ENCODE measurements around the gene UBTF. TPM values are rescaled to one million over a fixed set of nuclear protein-coding genes. Genes with fewer than 3 reads are reported as not detected.
"Not testable (repeated sequence)": the region's sequence is repeated elsewhere in the genome, so short reads cannot be mapped to it uniquely, and the experiment has no call there.

Gene UBTF
- total RNA-seq, 2 experiments from 2014 or later = 148 to 158 TPM

GRCh38 chr17:44241106-44241624, 21.7 kb upstream of the UBTF start:
- Histone ChIP-seq H3K4me3 (ENCODE audit: low read length) (no peak overlapping the region), H3K9me3 (ENCODE audit: control insufficient read depth in 1 of 2, insufficient read depth in 1 of 2, low read length in 2 of 2) (no peaks in the 10 kb centered on the region), H3K4me1 (ENCODE audit: insufficient read depth, low read length) (peaks cover 8% of the 10 kb centered on the region), H3K36me3 (ENCODE audit: insufficient read depth, low read length) (no peaks in the 10 kb centered on the region), H3K27me3 (ENCODE audit: control insufficient read depth in 1 of 2, insufficient read depth in 2 of 2, low read length in 2 of 2) (no peaks in the 10 kb centered on the region), H3K27ac (ENCODE audit: low read depth in 1 of 2, low read length in 2 of 2) (no peak overlapping the region)
- CTCF ChIA-PET = no interaction called here
- peaks cover 14% of the 10 kb centered on the region for H3K4me1 Mint-ChIP-seq (ENCODE audit: low read depth)
- DNase-seq = no peak
- POLR2A ChIA-PET = interaction anchor here (1.5 kb wide), 1 partner anchor 20 kb away, joined by 5 read pairs; no protein-coding TSS in a partner anchor
- intact Hi-C loops (cut with DNase I, micrococcal nuclease) = no loop called here
- peaks cover 4% of the 10 kb centered on the region for H3K27me3 Mint-ChIP-seq
- H3K9me3 Mint-ChIP-seq = no peaks in the 10 kb centered on the region
- H3K4me3 Mint-ChIP-seq = no peak overlapping the region
- TF ChIP-seq, protein P1, sequence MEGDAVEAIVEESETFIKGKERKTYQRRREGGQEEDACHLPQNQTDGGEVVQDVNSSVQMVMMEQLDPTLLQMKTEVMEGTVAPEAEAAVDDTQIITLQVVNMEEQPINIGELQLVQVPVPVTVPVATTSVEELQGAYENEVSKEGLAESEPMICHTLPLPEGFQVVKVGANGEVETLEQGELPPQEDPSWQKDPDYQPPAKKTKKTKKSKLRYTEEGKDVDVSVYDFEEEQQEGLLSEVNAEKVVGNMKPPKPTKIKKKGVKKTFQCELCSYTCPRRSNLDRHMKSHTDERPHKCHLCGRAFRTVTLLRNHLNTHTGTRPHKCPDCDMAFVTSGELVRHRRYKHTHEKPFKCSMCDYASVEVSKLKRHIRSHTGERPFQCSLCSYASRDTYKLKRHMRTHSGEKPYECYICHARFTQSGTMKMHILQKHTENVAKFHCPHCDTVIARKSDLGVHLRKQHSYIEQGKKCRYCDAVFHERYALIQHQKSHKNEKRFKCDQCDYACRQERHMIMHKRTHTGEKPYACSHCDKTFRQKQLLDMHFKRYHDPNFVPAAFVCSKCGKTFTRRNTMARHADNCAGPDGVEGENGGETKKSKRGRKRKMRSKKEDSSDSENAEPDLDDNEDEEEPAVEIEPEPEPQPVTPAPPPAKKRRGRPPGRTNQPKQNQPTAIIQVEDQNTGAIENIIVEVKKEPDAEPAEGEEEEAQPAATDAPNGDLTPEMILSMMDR (IDR thresholded peaks at IDR 0.05) = no peak
- no peaks in the 10 kb centered on the region for H3K36me3 Mint-ChIP-seq (ENCODE audit: low read depth)
- no peak for ATAC-seq (ENCODE audit: poor library complexity)
- no peak overlapping the region for H3K27ac Mint-ChIP-seq

DNA sequence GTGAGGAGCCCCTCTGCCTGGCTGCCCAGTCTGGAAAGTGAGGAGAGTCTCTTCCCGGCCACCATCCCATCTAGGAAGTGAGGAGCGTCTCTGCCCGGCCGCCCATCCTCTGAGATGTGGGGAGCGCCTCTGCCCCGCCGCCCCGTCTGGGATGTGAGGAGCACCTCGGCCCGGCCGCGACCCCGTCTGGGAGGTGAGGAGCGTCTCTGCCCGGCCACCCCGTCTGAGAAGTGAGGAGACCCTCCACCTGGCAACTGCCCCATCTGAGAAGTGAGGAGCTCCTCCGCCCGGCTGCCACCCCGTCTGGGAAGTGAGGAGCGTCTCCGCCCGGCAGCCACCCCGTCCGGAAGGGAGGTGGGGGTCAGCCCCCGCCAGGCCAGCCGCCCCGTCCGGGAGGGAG, 18.4 kb upstream of the UBTF start:
- H3K4me3 ChIP-seq (ENCODE audit: low read length); H3K36me3 Mint-ChIP-seq (ENCODE audit: low read depth); H3K4me1 Mint-ChIP-seq (ENCODE audit: low read depth); intact Hi-C loops (cut with DNase I, micrococcal nuclease); POLR2A ChIA-PET; H3K36me3 ChIP-seq (ENCODE audit: insufficient read depth, low read length); H3K9me3 Mint-ChIP-seq; H3K4me1 ChIP-seq (ENCODE audit: insufficient read depth, low read length); H3K4me3 Mint-ChIP-seq; H3K9me3 ChIP-seq (ENCODE audit: control insufficient read depth in 1 of 2, insufficient read depth in 1 of 2, low read length in 2 of 2); H3K27me3 Mint-ChIP-seq; CTCF ChIA-PET; H3K27ac ChIP-seq (ENCODE audit: low read depth in 1 of 2, low read length in 2 of 2); ATAC-seq (ENCODE audit: poor library complexity); DNase-seq; H3K27me3 ChIP-seq (ENCODE audit: control insufficient read depth in 1 of 2, insufficient read depth in 2 of 2, low read length in 2 of 2); H3K27ac Mint-ChIP-seq: not testable (repeated sequence)

DNA sequence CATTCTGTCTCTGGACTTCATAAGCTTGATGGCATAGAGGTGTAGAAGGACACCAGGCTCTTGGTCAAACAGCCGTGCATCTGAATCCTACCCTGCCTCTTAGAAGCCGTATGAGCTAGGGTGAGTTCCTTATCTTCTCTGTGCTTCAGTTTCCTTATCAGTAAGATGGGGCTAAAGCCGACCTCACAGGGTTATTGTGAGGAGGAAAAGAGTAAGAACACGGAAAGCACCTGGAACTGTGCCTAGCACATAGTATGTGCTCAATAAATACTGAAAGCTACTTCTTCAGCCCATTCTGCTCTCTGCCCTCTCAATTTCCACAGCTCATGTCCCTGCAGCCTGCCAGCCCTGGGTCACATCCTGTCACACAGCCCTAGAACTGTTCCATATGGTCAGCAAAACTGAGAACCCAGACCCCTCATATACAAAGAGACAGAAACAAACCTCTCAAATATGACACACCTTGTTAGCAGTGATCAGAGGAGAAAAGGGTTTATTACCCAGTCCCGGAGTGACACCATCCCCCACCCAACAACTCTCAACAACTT, 17.0 kb upstream of the UBTF start:
- DNase-seq (no peak), ATAC-seq (ENCODE audit: poor library complexity) (no peak)
- CTCF ChIA-PET = no interaction called here
- no peak overlapping the region for H3K27ac Mint-ChIP-seq
- H3K4me3 Mint-ChIP-seq = no peak overlapping the region
- Histone ChIP-seq H3K36me3 (ENCODE audit: insufficient read depth, low read length) (no peaks in the 10 kb centered on the region), H3K4me1 (ENCODE audit: insufficient read depth, low read length) (peaks cover 7% of the 10 kb centered on the region), H3K9me3 (ENCODE audit: control insufficient read depth in 1 of 2, insufficient read depth in 1 of 2, low read length in 2 of 2) (no peaks in the 10 kb centered on the region), H3K4me3 (ENCODE audit: low read length) (no peak overlapping the region), H3K27ac (ENCODE audit: low read depth in 1 of 2, low read length in 2 of 2) (no peak overlapping the region), H3K27me3 (ENCODE audit: control insufficient read depth in 1 of 2, insufficient read depth in 2 of 2, low read length in 2 of 2) (no peaks in the 10 kb centered on the region)
- TF ChIP-seq, protein P1 (IDR thresholded peaks at IDR 0.05) = no peak
- no peaks in the 10 kb centered on the region for H3K9me3 Mint-ChIP-seq
- H3K4me1 Mint-ChIP-seq (ENCODE audit: low read depth) = peaks cover 5% of the 10 kb centered on the region
- intact Hi-C loops (cut with DNase I, micrococcal nuclease) = no loop called here
- H3K27me3 Mint-ChIP-seq = peaks cover 8% of the 10 kb centered on the region
- POLR2A ChIA-PET = no interaction called here
- no peaks in the 10 kb centered on the region for H3K36me3 Mint-ChIP-seq (ENCODE audit: low read depth)

DNA sequence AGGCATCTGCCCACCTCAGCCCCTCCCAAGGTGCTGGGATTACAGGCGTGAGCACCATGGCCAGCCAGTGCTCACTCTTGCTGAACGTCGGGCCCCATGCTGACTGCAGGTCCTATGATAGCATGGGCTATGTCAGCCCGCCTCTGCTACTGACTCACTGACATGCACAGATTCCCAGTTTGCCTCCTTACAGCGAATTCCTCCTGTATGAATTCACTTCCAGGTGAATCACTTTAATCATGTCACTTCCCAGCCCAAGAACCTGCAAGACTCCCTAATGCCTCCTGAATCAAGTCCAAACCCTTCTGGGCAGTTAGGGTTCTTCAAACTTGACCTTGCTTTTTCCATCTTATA, 16.1 kb upstream of the UBTF start:
- Histone ChIP-seq H3K9me3 (ENCODE audit: control insufficient read depth in 1 of 2, insufficient read depth in 1 of 2, low read length in 2 of 2) (no peaks in the 10 kb centered on the region), H3K4me1 (ENCODE audit: insufficient read depth, low read length) (peaks cover 7% of the 10 kb centered on the region), H3K27ac (ENCODE audit: low read depth in 1 of 2, low read length in 2 of 2) (no peak overlapping the region), H3K27me3 (ENCODE audit: control insufficient read depth in 1 of 2, insufficient read depth in 2 of 2, low read length in 2 of 2) (no peaks in the 10 kb centered on the region), H3K36me3 (ENCODE audit: insufficient read depth, low read length) (no peaks in the 10 kb centered on the region), H3K4me3 (ENCODE audit: low read length) (no peak overlapping the region)
- ChIA-PET POLR2A (no interaction called here), CTCF (no interaction called here)
- no peaks in the 10 kb centered on the region for H3K9me3 Mint-ChIP-seq
- H3K27ac Mint-ChIP-seq = no peak overlapping the region
- no peaks in the 10 kb centered on the region for H3K36me3 Mint-ChIP-seq (ENCODE audit: low read depth)
- intact Hi-C loops (cut with DNase I, micrococcal nuclease) = no loop called here
- ATAC-seq (ENCODE audit: poor library complexity) = no peak
- TF ChIP-seq, protein P1 (IDR thresholded peaks at IDR 0.05) = no peak
- H3K4me3 Mint-ChIP-seq = no peak overlapping the region
- peaks cover 8% of the 10 kb centered on the region for H3K27me3 Mint-ChIP-seq
- no peak for DNase-seq
- H3K4me1 Mint-ChIP-seq (ENCODE audit: low read depth) = peaks cover 5% of the 10 kb centered on the region

Data from CD4-positive, alpha-beta T cell (primary cell).